VCaP (cell line): ENCODE measurements around the gene CCDC17.

Source experiments
- H3K27ac ChIP-seq: fragments of 450-650 bp; 2 replicates; pipeline ENCODE4 v1.5.1; 2017
- TF ChIP-seq, protein P1 (sequence below): fragments of 450-650 bp; conservative IDR thresholded peaks from 2 replicates; pipeline ENCODE4 v1.5.1; 2017; ENCODE audit warnings: mild to moderate bottlenecking, moderate library complexity

CCDC17 gene

DNA sequence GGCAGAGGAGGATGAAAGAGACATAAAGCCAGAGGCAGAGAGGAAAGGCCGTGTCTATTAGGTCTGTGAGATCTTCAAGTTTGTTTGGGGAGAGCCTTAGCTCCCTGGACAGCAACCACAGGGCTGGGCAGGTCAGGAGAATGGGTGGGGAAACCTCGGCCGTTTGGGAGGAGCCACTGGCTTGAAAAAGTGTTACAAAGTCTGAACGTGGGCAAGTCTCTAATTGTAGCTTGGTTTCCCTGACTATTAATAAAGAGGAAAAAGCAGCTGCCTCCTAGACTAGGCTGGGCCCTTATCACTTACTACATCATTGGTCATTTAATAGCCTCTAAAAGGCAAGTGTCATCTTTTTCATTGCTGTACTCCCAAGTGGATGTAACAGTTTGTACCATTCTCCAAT is at the start of gene CCDC17:
Gene CCDC17, minus strand, starts transcription at position 83 of the 400 bp plus-strand sequence. CDS start 145 bp downstream, outside the sequence.
- TF ChIP-seq, protein P1, sequence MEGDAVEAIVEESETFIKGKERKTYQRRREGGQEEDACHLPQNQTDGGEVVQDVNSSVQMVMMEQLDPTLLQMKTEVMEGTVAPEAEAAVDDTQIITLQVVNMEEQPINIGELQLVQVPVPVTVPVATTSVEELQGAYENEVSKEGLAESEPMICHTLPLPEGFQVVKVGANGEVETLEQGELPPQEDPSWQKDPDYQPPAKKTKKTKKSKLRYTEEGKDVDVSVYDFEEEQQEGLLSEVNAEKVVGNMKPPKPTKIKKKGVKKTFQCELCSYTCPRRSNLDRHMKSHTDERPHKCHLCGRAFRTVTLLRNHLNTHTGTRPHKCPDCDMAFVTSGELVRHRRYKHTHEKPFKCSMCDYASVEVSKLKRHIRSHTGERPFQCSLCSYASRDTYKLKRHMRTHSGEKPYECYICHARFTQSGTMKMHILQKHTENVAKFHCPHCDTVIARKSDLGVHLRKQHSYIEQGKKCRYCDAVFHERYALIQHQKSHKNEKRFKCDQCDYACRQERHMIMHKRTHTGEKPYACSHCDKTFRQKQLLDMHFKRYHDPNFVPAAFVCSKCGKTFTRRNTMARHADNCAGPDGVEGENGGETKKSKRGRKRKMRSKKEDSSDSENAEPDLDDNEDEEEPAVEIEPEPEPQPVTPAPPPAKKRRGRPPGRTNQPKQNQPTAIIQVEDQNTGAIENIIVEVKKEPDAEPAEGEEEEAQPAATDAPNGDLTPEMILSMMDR, result no peak
- no peak within 1 kb of the TSS for H3K27ac ChIP-seq

DNA sequence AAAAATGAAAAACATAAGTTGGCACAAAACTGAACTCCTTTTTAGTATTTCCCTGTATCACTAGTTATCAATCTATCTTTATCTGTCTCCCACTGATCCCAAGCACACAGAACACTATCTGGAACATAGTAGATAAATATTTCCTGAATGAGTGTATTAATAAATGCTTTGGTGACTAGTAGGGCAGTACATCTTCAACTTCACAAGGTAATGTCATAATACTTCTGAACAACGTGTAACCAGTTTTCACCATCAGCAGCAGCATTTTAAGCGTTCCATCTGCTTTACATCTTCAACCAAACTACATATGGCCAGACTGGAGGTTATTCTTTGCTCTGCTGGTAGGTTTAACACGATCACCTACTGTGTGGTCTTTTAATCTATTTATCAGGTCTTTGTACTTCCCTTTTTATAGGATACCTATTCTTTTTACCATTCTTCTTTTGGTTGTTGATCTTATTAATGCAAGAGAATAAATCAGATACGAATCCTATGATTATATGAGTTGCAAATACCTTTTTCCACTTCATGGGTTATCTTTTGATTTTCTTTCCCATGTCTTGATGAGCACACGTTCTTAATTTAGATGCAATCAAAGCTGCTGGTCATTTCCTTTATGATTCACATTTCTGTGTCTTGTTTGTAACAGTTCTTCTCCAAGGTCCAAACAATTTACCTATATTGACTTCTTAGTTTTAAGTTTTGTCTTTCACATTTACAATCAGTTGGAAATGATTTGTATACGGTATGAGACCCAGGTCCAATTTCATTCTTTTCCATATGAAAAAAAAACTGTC is 46.2 kb upstream of the CCDC17 start:
- H3K27ac ChIP-seq, result no peak overlapping the region

DNA sequence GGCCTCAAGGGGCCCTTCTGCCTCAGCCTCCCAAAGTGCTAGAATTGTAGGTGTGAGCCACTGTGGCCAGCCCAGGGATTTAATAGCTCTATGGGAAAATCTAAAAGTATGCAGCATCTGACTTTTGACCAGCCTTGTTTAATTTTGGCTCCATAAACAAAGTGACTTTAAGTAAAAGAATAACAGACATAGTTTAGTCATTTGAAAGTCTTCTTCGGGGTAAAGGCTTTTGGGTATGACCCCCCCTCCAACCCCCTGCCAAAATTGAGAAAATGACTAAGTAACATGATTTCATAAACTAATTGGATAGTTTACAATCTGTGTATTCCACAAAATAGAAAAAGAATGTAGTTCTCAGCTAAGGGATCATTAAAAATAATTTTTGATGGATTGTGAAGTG is 45.5 kb upstream of the CCDC17 start:
- H3K27ac ChIP-seq, result no peak overlapping the region

More for the DNA sequence above, 46.2 kb upstream of the CCDC17 start:
- TF ChIP-seq, protein P1, result no peak

DNA sequence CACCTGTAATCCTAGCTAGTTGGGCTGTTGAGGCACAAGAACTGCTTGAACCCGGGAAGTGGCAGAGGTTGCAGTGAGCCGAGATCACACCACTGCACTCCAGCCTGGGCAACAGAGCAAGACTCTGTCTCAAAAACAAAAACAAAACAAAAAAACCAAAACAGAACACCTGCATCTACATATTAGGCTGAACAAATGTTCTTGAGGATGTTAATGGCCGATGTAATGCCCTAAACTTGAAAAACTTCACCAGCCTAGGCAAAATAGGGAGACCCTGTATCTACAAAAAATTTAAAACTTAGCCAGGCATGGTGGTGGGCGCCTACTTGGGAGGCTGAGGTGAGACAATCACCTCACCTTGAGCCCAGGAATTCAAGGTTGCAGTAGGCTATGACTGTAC is 44.7 kb upstream of the CCDC17 start:
- TF ChIP-seq, protein P1, result no peak
- H3K27ac ChIP-seq, result no peak overlapping the region

More for the DNA sequence above, 45.5 kb upstream of the CCDC17 start:
- TF ChIP-seq, protein P1, result no peak

DNA sequence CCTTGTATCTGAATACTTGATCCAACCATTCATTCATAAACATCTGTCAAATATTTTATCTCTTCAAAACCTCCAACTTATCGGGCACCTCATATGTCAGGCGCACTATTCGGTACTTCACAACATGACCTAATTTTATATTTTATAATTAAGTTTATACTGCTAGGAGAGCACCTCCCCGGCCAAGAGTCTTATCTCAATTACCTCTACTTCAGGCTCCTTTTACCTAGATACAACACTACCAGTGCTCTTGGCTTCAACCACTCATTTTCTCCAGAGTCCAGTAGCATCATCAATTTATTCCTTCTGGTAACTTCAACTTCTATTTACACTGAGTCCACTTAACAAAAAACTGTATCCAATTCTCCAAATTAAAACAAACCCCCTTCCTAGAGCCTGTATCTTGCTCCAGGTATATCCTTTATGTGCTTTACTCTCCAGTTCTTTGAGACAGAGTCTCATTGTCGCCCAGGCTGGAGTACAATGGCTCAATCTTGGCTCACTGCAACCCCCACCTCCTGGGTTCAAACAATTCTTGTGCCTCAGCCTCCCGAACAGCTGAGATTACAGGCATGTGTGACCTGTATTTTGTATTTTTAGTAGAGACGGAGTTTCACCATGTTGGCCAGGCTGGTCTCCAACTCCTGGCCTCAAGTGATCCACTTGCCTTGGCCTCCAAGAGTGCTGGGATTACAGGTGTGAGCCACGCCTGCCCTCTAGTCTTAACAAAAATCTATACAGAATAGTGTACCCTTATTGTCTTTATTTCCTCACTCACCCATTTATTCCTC is 43.7 kb upstream of the CCDC17 start:
- TF ChIP-seq, protein P1, result no peak
- no peak overlapping the region for H3K27ac ChIP-seq

DNA sequence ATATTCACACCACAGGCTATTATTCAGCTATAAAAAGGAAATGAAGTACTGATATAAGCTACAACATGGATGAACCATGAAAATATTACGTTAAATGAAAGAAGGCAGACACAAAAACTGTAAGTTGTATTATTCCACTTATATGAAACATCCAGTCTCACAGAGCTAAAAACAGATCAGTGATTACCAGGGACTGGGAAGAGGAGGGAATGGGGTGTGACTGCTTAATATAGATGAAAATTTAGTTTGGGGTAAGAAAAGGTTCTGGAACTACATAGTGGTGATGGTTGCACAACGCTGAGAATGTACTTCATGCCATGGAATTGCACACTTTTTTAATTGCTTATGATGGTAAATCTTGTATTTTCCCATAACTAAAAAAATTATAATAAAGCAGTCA is 43.0 kb upstream of the CCDC17 start:
- TF ChIP-seq, protein P1, result no peak
- no peak overlapping the region for H3K27ac ChIP-seq

DNA sequence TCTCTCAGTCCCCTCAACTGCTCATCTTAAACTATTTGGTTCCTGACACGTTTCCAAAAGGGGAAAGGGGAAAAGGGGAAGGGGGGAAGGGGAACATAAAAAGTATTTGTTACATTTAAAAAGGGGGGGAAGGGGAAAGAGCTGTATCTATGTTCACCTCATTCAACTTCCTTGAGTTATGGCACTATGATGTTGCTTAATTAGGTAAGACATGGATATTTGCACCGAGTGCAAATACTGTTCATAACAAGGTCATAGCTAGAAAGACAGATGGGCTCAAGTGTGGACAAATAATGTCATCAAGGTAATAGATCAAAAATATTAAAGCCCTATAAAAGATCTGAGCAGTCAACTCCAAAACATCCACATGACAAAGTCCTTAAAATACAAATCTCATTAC is 36.5 kb upstream of the CCDC17 start:
- H3K27ac ChIP-seq, result no peak overlapping the region
- TF ChIP-seq, protein P1, result no peak
